ENCODE data around the gene MPP4. TPM values are rescaled to one million over a fixed set of nuclear protein-coding genes. Genes with fewer than 3 reads are reported as not detected.

The MPP4 gene
- total and polyA plus RNA-seq, 10 of the 15 experiments (the other 5 are each of a cell fraction or from before 2014, with no cell fraction given): 0.03 to 0.14 (median 0.05) TPM; not detected in 4

DNA sequence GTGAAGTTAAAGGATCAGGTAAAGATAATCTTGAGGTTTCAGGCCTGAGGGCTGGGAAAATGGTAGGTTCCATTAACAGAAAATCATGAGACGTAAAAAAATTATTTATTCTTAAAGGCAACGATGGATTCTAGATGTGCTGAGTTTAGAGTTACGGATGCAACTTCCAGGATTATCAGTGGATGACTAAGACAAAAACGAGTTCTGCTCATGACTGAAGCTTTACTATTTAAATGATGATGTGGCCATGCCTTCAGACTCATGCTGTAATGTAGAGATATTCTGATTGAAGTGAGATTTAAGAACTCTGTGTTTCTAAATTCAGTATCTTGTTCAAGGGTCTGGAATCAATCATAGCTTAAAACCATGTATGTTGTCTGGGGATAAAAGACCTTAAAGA, 60.1 kb downstream of the MPP4 start:
- POLR2A ChIA-PET: interaction anchor here (0.6 kb wide), 1 partner anchor 381 kb away, joined by 5 read pairs; no protein-coding TSS in a partner anchor

DNA sequence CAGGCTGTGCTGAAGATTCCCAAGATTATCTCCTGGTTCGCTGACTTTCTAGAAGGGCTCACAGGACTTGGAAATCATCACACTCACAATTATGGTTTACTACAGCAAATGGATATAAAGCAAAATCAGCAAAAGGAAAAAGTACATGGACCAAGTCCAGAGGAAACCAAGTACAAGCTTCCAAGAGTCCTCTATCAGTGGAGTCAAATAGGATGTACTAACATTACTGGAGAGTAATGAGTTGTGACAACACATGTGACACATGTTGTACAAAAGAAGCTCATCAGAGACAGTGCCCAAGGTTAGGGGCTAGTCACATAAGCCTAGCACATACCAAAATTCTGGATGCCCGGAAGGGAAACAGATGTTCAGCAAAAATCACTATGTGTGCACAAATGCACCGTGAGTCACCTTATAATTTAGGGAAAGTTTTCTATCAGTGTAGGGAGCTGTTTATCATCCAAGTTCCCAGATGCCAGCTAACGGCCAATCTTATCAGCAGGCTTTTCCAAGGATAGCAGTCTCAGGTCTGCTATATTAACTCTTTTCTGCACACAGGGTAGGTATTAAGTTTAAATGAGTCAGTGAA, 64.7 kb downstream of the MPP4 start:
- Histone ChIP-seq H2AFZ (ENCODE audit: control insufficient read depth, low read depth, low read length) (no peak overlapping the region), H3K4me1 (ENCODE audit: control insufficient read depth, insufficient read depth, low read length) (no peaks in the 10 kb centered on the region), H3K9ac (ENCODE audit: control insufficient read depth, insufficient read depth, low read length) (no peak overlapping the region), H3K36me3 (ENCODE audit: control insufficient read depth in 2 of 2, insufficient read depth in 2 of 2, low read length in 1 of 2) (no peaks in the 10 kb centered on the region; a peak in 3 of 4 replicates), H3K9me3 (replicated peaks; ENCODE audit: control insufficient read depth, insufficient read depth, low read length) (no peaks in the 10 kb centered on the region; the same call in 2 of the 3 replicates), H4K20me1 (ENCODE audit: control insufficient read depth, insufficient read depth) (no peaks in the 10 kb centered on the region), H3K27ac (ENCODE audit: control insufficient read depth, insufficient read depth) (no peak overlapping the region), H3K27me3 (replicated peaks in 1 of 2; ENCODE audit: control insufficient read depth in 2 of 2, insufficient read depth in 2 of 2, low read length in 1 of 2) (no peaks in the 10 kb centered on the region), H3K4me3 (no peak overlapping the region), H3K4me2 (ENCODE audit: control insufficient read depth, insufficient read depth) (no peak overlapping the region), H3K79me2 (ENCODE audit: control insufficient read depth, insufficient read depth, low read length) (no peaks in the 10 kb centered on the region)
- in situ Hi-C loops (cut with MboI) (no loop called here), intact Hi-C loops (cut with micrococcal nuclease; ENCODE audit: unreplicated experiment) (no loop called here)
- DNase-seq (ENCODE audit: low read depth, low spot score) (no peak), ATAC-seq (no peak), FAIRE-seq (no peak)
- TF ChIP-seq HDAC6 (IDR thresholded peaks at IDR 0.05; ENCODE audit: unreplicated experiment): no peak
- TF ChIP-seq, protein P1, sequence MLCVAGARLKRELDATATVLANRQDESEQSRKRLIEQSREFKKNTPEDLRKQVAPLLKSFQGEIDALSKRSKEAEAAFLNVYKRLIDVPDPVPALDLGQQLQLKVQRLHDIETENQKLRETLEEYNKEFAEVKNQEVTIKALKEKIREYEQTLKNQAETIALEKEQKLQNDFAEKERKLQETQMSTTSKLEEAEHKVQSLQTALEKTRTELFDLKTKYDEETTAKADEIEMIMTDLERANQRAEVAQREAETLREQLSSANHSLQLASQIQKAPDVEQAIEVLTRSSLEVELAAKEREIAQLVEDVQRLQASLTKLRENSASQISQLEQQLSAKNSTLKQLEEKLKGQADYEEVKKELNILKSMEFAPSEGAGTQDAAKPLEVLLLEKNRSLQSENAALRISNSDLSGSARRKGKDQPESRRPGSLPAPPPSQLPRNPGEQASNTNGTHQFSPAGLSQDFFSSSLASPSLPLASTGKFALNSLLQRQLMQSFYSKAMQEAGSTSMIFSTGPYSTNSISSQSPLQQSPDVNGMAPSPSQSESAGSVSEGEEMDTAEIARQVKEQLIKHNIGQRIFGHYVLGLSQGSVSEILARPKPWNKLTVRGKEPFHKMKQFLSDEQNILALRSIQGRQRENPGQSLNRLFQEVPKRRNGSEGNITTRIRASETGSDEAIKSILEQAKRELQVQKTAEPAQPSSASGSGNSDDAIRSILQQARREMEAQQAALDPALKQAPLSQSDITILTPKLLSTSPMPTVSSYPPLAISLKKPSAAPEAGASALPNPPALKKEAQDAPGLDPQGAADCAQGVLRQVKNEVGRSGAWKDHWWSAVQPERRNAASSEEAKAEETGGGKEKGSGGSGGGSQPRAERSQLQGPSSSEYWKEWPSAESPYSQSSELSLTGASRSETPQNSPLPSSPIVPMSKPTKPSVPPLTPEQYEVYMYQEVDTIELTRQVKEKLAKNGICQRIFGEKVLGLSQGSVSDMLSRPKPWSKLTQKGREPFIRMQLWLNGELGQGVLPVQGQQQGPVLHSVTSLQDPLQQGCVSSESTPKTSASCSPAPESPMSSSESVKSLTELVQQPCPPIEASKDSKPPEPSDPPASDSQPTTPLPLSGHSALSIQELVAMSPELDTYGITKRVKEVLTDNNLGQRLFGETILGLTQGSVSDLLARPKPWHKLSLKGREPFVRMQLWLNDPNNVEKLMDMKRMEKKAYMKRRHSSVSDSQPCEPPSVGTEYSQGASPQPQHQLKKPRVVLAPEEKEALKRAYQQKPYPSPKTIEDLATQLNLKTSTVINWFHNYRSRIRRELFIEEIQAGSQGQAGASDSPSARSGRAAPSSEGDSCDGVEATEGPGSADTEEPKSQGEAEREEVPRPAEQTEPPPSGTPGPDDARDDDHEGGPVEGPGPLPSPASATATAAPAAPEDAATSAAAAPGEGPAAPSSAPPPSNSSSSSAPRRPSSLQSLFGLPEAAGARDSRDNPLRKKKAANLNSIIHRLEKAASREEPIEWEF (IDR thresholded peaks at IDR 0.05; ENCODE audit: insufficient replicate concordance, low read depth, low read length): no peak
- CTCF ChIA-PET: interaction anchor here (0.8 to 1.2 kb wide), 2 partner anchors 12 to 56 kb away, joined by 3 to 4 read pairs; no protein-coding TSS in a partner anchor
- WGBS (ENCODE audit: insufficient coverage, insufficient replicate concordance, low lambda C conversion rate, missing lambda C conversion rate): 91% methylated on average over 4 of the region's 4 CpGs
- no TSS peak for BruUV-seq (replicated peaks)
- POLR2A ChIA-PET: no interaction called here
- SMC1A ChIA-PET (ENCODE audit: uncharacterized antibody, unreplicated experiment): no interaction called here
- RAD21 ChIA-PET (ENCODE audit: unreplicated experiment): no interaction called here

More for the DNA sequence above, 60.1 kb downstream of the MPP4 start:
- DNase-seq (ENCODE audit: low read depth, low spot score) (no peak), ATAC-seq (no peak), FAIRE-seq (no peak)
- H3K9me3 ChIP-seq (replicated peaks; ENCODE audit: control insufficient read depth, insufficient read depth, low read length): no peaks in the 10 kb centered on the region
- intact Hi-C loops (cut with micrococcal nuclease; ENCODE audit: unreplicated experiment): no loop called here
- no peak overlapping the region for H3K9ac ChIP-seq (ENCODE audit: control insufficient read depth, insufficient read depth, low read length)
- ChIA-PET SMC1A (ENCODE audit: uncharacterized antibody, unreplicated experiment) (interaction anchor here (1.6 kb wide), 1 partner anchor 19 kb away, joined by 3 read pairs; no protein-coding TSS in a partner anchor), RAD21 (ENCODE audit: unreplicated experiment) (interaction anchor here (0.7 kb wide), 1 partner anchor 50 kb away, joined by 4 read pairs; no protein-coding TSS in a partner anchor), CTCF (no interaction called here)
- 0 out of 2 replicates have a peak, but pooled peaks cover 2% of the 10 kb centered on the region for H3K79me2 ChIP-seq (ENCODE audit: control insufficient read depth, insufficient read depth, low read length)
- no peak overlapping the region for H3K4me2 ChIP-seq (ENCODE audit: control insufficient read depth, insufficient read depth)
- H3K27me3 ChIP-seq (replicated peaks in 1 of 2; ENCODE audit: control insufficient read depth in 2 of 2, insufficient read depth in 2 of 2, low read length in 1 of 2): no peaks in the 10 kb centered on the region
- WGBS (ENCODE audit: insufficient coverage, insufficient replicate concordance, low lambda C conversion rate, missing lambda C conversion rate): 74% methylated on average over 4 of the region's 4 CpGs
- no peaks in the 10 kb centered on the region for H4K20me1 ChIP-seq (ENCODE audit: control insufficient read depth, insufficient read depth)
- BruUV-seq (replicated peaks): no TSS peak
- no peak overlapping the region for H2AFZ ChIP-seq (ENCODE audit: control insufficient read depth, low read depth, low read length)
- TF ChIP-seq ATF7 (IDR thresholded peaks at IDR 0.05; ENCODE audit: low read depth): no peak
- no peak for TF ChIP-seq NFYB (IDR thresholded peaks at IDR 0.05; ENCODE audit: insufficient read depth, low read depth, low read length)
- TF ChIP-seq SUZ12 (IDR thresholded peaks at IDR 0.05; ENCODE audit: unreplicated experiment): no peak
- H3K4me3 ChIP-seq: no peak overlapping the region
- in situ Hi-C loops (cut with MboI): no loop called here
- no peaks in the 10 kb centered on the region; a peak in 2 of 4 replicates for H3K36me3 ChIP-seq (ENCODE audit: control insufficient read depth in 2 of 2, insufficient read depth in 2 of 2, low read length in 1 of 2)
- H3K4me1 ChIP-seq (ENCODE audit: control insufficient read depth, insufficient read depth, low read length): no peaks in the 10 kb centered on the region
- H3K27ac ChIP-seq (ENCODE audit: control insufficient read depth, insufficient read depth): no peak overlapping the region
